DMS79 treated with DMSO at 0.1 percent for 48 hours (cell line): ENCODE measurements around the gene MEPCE.
"Not testable (repeated sequence)": the region's sequence is repeated elsewhere in the genome, so short reads cannot be mapped to it uniquely, and the experiment has no call there.

Experiments used
- DNase-seq: peaks from one replicate; lab custom pipeline; 2025; lab: John Stamatoyannopoulos, UW

The MEPCE gene

GRCh38 chr7:100434297-100435144 lies 4.9 kb downstream of the MEPCE start:
- DNase-seq = no peak

- no peak for DNase-seq
These were observed 6.0 kb downstream of the MEPCE start for GRCh38 chr7:100435401-100436304.

- no peak for DNase-seq
These were observed 7.8 kb downstream of the MEPCE start for GRCh38 chr7:100437150-100438100.

- DNase-seq = no peak
These were observed 8.5 kb downstream of the MEPCE start for GRCh38 chr7:100438172-100438571.

GRCh38 chr7:100438731-100439130 lies 9.1 kb downstream of the MEPCE start:
- not testable (repeated sequence) for DNase-seq

GRCh38 chr7:100439244-100439643 lies 9.6 kb downstream of the MEPCE start:
- DNase-seq = not testable (repeated sequence)

GRCh38 chr7:100441641-100442535 lies 12.3 kb downstream of the MEPCE start:
- no peak for DNase-seq

GRCh38 chr7:100443096-100443840 lies 13.6 kb downstream of the MEPCE start:
- DNase-seq = no peak

- no peak for DNase-seq
These were observed 15.0 kb downstream of the MEPCE start for GRCh38 chr7:100444311-100445278.

GRCh38 chr7:100446040-100446439 lies 16.4 kb downstream of the MEPCE start:
- DNase-seq = no peak

GRCh38 chr7:100447363-100447762 lies 17.7 kb downstream of the MEPCE start:
- not testable (repeated sequence) for DNase-seq

GRCh38 chr7:100449190-100449795 lies 19.7 kb downstream of the MEPCE start:
- no peak for DNase-seq

GRCh38 chr7:100452513-100452912 lies 22.9 kb downstream of the MEPCE start:
- DNase-seq = no peak

GRCh38 chr7:100453854-100454253 lies 24.2 kb downstream of the MEPCE start:
- DNase-seq = not testable (repeated sequence)

GRCh38 chr7:100455206-100455605 lies 25.6 kb downstream of the MEPCE start:
- DNase-seq = no peak

- no peak for DNase-seq
These were observed 26.9 kb downstream of the MEPCE start for GRCh38 chr7:100456562-100456961.

- DNase-seq = no peak
These were observed 27.4 kb downstream of the MEPCE start for GRCh38 chr7:100457033-100457432.

- no peak for DNase-seq
These were observed 34.6 kb downstream of the MEPCE start, which contains the start of gene SPACDR for GRCh38 chr7:100464210-100464660. SPACDR (minus strand) TSS chr7:100464260; CDS start chr7:100464025, 235 bp downstream.
